Suppressor macrophage (primary cell): ENCODE data around the gene OPA3.
A peak's percentile ranks its signal among the peaks of the same experiment; 100 is the strongest.

ENCODE experiments used
- DNase-seq, 4 experiments: peaks; one replicate each; pipeline ENCODE4 v3.0.0-alpha.2; 2020 to 2022

OPA3 gene

GRCh38 chr19:45564131-45564780 lies 20.3 kb downstream of the OPA3 start:
- no peak for DNase-seq

- no peak for DNase-seq
These were observed 23.9 kb downstream of the OPA3 start for GRCh38 chr19:45560686-45561085.

GRCh38 chr19:45560038-45560437 lies 24.6 kb downstream of the OPA3 start:
- DNase-seq = no peak

- DNase-seq = peak; percentile 45 to 71 (median 64)
These were observed 26.2 kb downstream of the OPA3 start for GRCh38 chr19:45558399-45558878.

GRCh38 chr19:45556835-45557234 lies 27.8 kb downstream of the OPA3 start:
- no peak for DNase-seq

DNA sequence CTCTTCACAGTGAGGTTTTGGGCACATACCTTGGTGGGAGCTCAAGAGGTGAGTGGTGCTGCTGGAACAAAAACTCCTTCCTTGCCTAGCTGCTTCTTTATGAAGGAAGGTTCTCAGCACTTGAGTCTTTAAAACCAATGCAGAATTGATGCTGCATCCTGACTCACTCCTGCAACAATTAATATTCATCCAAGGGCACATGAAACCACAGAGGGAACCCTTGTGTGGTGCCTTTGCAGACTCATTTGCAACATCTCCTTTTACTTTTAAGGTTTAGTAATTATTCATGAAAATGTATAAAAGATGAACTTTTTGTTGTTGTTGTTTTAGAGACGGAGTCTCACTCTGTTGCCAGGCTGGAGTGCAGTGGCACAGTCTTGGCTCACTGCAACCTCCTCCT lies 30.1 kb downstream of the OPA3 start:
- DNase-seq = no peak

DNA sequence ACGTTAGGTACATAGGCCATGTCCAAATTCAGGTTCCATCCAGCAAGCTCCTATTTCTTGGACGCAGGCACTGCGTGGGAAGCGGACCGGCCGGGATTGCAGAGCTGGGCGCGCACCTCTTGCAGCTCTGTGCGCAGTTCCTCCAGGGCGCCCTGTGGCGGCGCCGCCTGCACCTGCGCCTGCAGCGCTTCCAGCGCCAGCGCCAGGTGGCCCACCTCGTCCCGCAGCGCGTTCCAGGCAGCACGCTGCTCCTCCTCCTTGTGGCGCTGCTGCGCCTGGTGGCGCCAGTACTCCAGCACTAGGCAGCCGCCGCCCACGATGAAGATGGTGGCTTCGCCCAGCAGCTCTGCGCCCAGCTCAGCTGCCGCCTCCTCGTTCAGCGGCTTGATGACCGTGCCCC lies 31.1 kb downstream of the OPA3 start:
- DNase-seq = no peak

DNA sequence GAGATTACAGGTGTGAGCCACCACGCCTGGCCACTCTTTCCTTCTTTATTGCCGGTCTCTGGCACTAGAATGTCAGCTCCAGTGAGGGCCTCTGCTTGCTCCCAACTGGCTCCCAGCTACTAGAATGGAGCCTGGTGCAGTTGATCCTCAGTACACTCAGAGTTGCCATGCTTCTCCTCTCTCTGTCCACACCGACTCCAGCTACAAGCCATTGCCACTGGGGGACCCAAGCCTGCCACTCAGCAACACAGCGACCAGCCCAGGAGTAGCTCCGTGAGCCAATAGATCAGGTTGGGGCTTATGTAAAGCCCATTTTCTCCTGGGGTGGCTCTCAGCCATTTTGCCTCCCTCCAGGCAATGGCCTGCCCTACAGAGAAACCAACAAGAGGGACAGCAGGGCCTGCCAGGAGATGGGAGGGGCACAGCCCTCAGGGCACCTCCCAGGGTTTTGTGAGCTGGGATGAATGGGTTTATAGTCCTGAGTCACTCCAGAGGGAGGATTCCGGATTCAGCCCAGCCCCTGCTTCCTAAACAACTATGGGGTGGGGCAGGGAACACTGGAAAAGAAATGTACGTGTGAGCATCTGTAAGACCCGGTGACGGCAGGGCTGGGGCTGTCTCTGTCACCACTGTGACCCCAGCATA lies 36.5 kb downstream of the OPA3 start:
- no peak for DNase-seq

- DNase-seq = no peak
These were observed 37.3 kb downstream of the OPA3 start for GRCh38 chr19:45547211-45547770.

DNA sequence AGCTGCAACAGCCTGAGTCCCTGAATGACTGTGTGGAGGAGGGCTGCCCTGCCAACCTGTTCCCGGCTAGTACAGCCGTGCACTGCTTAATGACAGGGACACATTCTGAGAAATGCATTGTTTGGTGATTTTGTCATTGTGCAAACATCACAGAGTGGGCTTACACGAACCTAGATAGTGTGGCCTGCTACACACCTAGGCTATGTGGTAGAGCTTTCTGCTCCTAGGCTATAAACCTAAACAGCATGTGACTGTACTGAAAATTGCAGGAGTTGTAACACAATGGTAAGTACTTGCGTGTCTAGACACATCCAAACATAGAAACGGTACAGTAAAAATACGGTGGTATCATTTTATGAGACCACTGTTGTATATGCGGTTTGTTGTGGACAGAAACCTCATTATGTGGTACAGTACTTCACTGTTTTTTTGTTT lies 42.4 kb downstream of the OPA3 start:
- no peak for DNase-seq

DNA sequence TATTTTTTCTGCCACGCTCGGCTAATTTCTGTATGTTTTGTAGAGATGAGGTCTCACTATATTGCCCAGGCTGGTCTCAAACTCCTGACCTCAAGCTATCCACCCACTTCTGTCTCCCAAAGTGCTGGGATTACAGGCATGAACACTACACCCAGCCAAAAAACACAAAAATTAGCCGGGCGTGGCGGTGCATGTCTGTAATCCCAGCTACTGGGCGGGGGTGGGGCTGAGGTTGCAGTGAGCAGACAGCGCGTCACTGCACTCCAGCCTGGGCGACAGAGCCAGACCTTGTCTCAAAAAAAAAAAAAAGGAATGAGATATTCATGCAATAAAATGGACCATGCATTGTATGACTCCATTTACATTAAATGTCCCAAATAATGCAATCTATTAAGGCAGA lies 45.1 kb downstream of the OPA3 start:
- no peak for DNase-seq

DNA sequence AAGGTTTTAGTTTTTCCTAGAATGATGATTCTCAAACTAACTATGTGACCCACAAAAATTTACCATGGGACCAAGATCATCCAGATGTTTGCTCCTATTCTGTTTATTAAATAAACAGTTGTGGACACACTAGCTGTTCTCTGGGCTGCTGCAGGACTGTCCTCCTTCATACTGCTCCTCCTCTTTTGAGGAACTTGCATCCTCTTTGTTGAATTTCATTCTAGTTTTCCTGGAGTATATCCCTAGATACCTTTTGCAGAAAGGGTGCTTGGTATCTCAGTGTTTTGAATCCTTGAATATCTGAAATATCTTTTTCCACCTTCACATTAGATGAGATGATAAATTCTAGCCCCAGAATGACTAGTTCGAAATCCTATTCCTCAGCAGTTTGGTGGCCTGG lies 53.3 kb downstream of the OPA3 start:
- DNase-seq = no peak

DNA sequence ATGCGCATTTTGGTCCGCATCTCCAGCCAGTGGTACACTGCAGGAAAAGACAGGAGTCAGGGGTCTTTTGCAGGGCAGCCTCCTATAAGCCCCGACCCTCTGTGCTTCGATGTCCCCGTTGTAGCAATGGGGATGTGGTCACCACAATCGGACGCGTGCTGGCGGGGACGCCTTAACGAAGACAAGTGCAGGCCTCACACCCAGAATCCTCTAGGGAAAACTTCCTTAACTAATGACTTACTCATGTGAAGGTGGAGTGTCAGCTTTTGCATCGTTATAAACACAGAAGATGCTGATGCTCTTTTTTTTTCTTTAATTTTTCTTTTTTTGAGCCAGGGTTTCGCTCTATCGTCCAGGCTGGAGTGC lies 55.2 kb downstream of the OPA3 start:
- DNase-seq = no peak

GRCh38 chr19:45528744-45529419 lies 55.7 kb downstream of the OPA3 start:
- no peak for DNase-seq

GRCh38 chr19:45528149-45528743 lies 56.4 kb downstream of the OPA3 start:
- DNase-seq = no peak

DNA sequence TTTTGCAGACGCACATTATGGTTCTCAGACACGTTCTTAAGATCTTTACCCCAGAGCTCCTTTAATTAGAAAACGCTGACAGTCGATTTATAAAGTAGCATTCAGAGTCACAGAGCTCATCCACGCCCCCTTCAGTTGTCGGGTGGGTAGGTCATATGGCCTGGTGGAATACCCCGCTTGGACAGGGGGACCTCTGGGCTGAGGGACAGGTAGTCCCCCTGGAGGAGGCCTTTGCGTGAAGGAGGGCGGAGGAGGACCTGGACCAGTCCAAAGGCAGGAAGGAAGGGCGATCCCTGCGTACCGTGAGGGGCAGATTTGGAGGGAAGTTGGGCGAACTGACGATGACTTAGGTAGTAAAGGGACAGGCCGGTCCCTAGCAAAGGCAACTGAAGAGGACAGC lies 56.9 kb downstream of the OPA3 start:
- DNase-seq = no peak

- DNase-seq = no peak
These were observed 57.6 kb downstream of the OPA3 start for GRCh38 chr19:45526971-45527370.

- DNase-seq = peak; percentile 47 to 68 (median 50)
These were observed 58.5 kb downstream of the OPA3 start for GRCh38 chr19:45526143-45526542.

DNA sequence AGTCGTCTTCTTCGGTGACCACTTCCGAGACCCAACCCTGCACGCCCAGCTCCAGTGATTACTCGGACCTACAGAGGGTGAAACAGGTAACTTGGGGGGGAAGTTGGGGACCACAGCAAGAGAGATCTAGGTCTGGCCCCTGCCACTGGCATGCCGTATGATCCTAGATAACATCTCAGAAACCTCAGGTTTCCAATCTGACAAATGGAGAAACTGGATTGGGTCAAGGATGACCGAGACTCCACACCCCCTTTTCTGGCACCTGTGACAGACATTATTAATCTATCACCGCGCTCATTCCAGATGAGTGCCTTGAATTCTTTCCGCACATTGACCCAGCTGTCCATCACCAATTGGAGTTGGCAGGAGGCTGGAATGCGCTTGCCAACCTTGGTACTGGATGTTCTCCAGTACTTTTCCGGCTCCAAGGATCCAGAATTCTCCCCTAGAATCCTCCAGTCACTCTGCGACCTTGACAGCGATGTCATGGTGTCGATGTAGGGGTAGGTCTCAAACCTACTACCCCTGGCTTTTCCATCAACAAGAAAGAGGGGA lies 60.0 kb downstream of the OPA3 start:
- DNase-seq = no peak

- peak; percentile 87 to 91 (median 89) for DNase-seq
These were observed 60.9 kb downstream of the OPA3 start for GRCh38 chr19:45523642-45524256.

- no peak for DNase-seq
These were observed 62.3 kb downstream of the OPA3 start for GRCh38 chr19:45522010-45522941.
